Gastroesophageal sphincter (tissue), 4 donors: ENCODE results near the gene CORIN. TPM values are rescaled to one million over a fixed set of nuclear protein-coding genes. Genes with fewer than 3 reads are reported as not detected.
"Not testable (repeated sequence)": the region's sequence is repeated elsewhere in the genome, so short reads cannot be mapped to it uniquely, and the experiment has no call there.

Source experiments
- ATAC-seq: fragments of 150-250 bp; one replicate; pipeline ENCODE4 v1.9.1; 2016; ENCODE audit warnings: mild to moderate bottlenecking, moderate library complexity
- H3K27ac ChIP-seq, 4 donors: fragments of 200-600 bp; sonication (generic) in 3 of 4; 1 replicate in 3 of 4; 2 replicates in 1 of 4; pipeline ENCODE4 v1.5.1; 2016 to 2019
- H3K27me3 ChIP-seq: fragments of 200-600 bp; sonication (generic); one replicate; pipeline ENCODE4 v1.5.1; 2019
- H3K36me3 ChIP-seq, 2 donors: fragments of 200-600 bp; sonication (generic); one replicate each; pipeline ENCODE4 v1.5.1; 2019; ENCODE audit warnings: control low read depth in 1 of 2
- H3K4me1 ChIP-seq, 3 donors: fragments of 200-600 bp; sonication (generic); 1 replicate in 2 of 3; 2 replicates in 1 of 3; pipeline ENCODE4 v1.5.1; 2016 to 2019; ENCODE audit warnings: control low read depth in 2 of 3
- H3K4me3 ChIP-seq, 2 donors: fragments of 200-600 bp; sonication (generic); one replicate each; pipeline ENCODE4 v1.5.1; 2019; ENCODE audit warnings: mild to moderate bottlenecking in 1 of 2, moderate library complexity in 1 of 2
- H3K9me3 ChIP-seq, 3 donors: fragments of 200-600 bp; sonication (generic); one replicate each; pipeline ENCODE4 v1.5.1; 2017 to 2019; ENCODE audit warnings: control low read depth in 2 of 3
- EP300 ChIP-seq: sonication (generic); formaldehyde crosslinking; IDR thresholded peaks from one replicate; pipeline ENCODE4 v1.6.1; 2017; ENCODE audit warnings: antibody characterized with exemption, mild to moderate bottlenecking
- POLR2A ChIP-seq, 2 donors: fragments of 450-650 bp; IDR thresholded peaks; one replicate each; pipeline ENCODE4 v1.6.1; 2017; ENCODE audit warnings: antibody characterized with exemption in 2 of 2, mild to moderate bottlenecking in 2 of 2, moderate library complexity in 1 of 2
- POLR2AphosphoS5 ChIP-seq: sonication (generic); formaldehyde crosslinking; IDR thresholded peaks from one replicate; pipeline ENCODE4 v1.6.1; 2017; ENCODE audit warnings: antibody characterized with exemption
- whole genome bisulfite sequencing, 2 donors: methylation state at CpG; one replicate each; pipeline ENCODE4 v1.1.5; 2018; ENCODE audit warnings: low coverage in 1 of 2; 5-methylcytosine and 5-hydroxymethylcytosine counted together
- total RNA-seq, 4 donors: library from RNA; depleted of rRNA; stranded (reverse); fragments of >200 nt; gene quantifications; one replicate each; pipeline ENCODE4 v1.1.0, GENCODE V29; 2016
- TF ChIP-seq, protein P1 (sequence below), 4 experiments: fragments of 200-600 bp in 2 of 4; fragments of 450-650 bp in 2 of 4; sonication (generic) in 1 of 4; IDR thresholded peaks; one replicate each; pipeline ENCODE4 v1.5.1; 2017 to 2019; ENCODE audit warnings: antibody characterized with exemption in 4 of 4, mild to moderate bottlenecking in 2 of 4, moderate library complexity in 2 of 4

Gene CORIN
- total RNA-seq, 4 donors from 2014 or later, result 0.47 to 3.3 (median 2.2) TPM

DNA sequence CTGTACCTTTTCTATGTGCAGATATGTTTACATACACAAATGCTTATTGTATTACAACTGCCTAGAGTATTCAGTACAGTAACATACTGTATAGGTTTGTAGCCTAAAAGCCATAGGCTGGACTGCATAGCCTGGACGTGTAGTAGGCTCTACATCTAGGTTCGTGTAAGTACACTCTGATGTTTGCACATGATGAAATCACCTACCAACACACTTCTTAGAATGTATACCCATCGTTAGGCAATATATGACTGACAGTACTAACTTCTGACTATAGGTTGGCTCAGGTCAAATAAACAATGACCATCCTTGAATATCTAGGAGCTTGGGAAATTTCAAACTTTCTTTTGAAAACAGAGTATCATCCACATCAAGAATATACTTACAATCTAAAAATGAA, 139.0 kb downstream of the CORIN start:
- H3K9me3 ChIP-seq, result no peaks in the 10 kb centered on the region
- no peak for TF ChIP-seq POLR2A (IDR thresholded peaks at IDR 0.05)
- no peak for TF ChIP-seq EP300
- no peak for TF ChIP-seq POLR2AphosphoS5
- TF ChIP-seq, protein P1, sequence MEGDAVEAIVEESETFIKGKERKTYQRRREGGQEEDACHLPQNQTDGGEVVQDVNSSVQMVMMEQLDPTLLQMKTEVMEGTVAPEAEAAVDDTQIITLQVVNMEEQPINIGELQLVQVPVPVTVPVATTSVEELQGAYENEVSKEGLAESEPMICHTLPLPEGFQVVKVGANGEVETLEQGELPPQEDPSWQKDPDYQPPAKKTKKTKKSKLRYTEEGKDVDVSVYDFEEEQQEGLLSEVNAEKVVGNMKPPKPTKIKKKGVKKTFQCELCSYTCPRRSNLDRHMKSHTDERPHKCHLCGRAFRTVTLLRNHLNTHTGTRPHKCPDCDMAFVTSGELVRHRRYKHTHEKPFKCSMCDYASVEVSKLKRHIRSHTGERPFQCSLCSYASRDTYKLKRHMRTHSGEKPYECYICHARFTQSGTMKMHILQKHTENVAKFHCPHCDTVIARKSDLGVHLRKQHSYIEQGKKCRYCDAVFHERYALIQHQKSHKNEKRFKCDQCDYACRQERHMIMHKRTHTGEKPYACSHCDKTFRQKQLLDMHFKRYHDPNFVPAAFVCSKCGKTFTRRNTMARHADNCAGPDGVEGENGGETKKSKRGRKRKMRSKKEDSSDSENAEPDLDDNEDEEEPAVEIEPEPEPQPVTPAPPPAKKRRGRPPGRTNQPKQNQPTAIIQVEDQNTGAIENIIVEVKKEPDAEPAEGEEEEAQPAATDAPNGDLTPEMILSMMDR (IDR thresholded peaks at IDR 0.05), result no peak
- H3K27me3 ChIP-seq, result no peaks in the 10 kb centered on the region
- H3K4me3 ChIP-seq, result no peak overlapping the region
- no peak for ATAC-seq
- H3K27ac ChIP-seq, result no peak overlapping the region
- 79 to 87% methylated on average over 3 of the region's 3 CpGs for WGBS, 2 donors
- H3K36me3 ChIP-seq, result no peaks in the 10 kb centered on the region
- H3K4me1 ChIP-seq, result no peaks in the 10 kb centered on the region

DNA sequence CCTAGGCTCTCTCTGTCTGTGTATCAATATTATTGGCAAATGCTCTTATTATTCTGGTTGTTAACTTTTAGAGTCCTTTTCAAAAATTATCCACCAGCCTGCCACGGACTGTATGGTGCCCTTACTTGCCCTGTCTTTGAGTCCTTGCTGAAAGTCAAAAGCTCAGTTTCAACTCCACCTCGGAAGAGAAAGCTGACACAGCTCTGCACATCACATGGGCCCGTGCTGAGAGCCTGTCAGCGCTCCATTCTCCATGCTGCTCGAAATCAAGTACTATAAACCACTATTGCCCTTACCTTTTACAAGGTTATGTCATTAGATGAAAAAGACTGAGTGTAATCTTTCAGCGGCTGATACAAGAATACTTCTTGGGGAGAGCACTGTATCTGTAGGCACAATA, 141.0 kb downstream of the CORIN start:
- 67 to 85% methylated on average over 1 to 6 of the region's 6 CpGs for WGBS, 2 donors
- no peak overlapping the region for H3K27ac ChIP-seq
- H3K4me3 ChIP-seq, result no peak overlapping the region
- TF ChIP-seq POLR2AphosphoS5 (no peak), POLR2A (IDR thresholded peaks at IDR 0.05) (no peak), EP300 (no peak)
- TF ChIP-seq, protein P1 (IDR thresholded peaks at IDR 0.05), result no peak
- ATAC-seq, result no peak
- no peaks in the 10 kb centered on the region for H3K9me3 ChIP-seq
- no peaks in the 10 kb centered on the region for H3K4me1 ChIP-seq
- no peaks in the 10 kb centered on the region for H3K27me3 ChIP-seq
- H3K36me3 ChIP-seq, result no peaks in the 10 kb centered on the region

DNA sequence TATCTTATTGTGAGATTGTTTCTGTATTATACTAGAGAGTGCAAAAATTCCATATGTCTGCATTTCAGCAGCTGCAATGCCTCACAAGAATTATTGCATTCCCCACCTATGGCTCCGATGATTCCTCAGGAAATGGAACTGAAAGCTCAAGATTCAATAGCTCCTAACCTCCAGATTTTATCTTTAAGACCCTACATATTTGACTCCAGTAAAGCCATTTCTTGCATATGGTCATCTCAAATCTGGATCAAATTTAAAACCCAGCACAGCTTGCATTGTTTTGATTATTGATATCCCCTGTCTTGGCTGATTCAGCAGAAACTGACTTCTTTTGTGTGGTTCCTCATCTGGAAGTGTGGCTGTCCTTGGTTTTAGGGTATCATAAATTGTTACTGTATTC, 142.6 kb downstream of the CORIN start:
- Histone ChIP-seq H3K4me3 (no peak overlapping the region), H3K9me3 (no peaks in the 10 kb centered on the region), H3K36me3 (no peaks in the 10 kb centered on the region), H3K27ac (no peak overlapping the region), H3K27me3 (no peaks in the 10 kb centered on the region), H3K4me1 (no peaks in the 10 kb centered on the region)
- 80 to 82% methylated on average over 1 of the region's 1 CpG for WGBS, 2 donors
- no peak for ATAC-seq
- TF ChIP-seq EP300 (no peak), POLR2A (IDR thresholded peaks at IDR 0.05) (no peak), POLR2AphosphoS5 (no peak)
- TF ChIP-seq, protein P1 (IDR thresholded peaks at IDR 0.05), result no peak

DNA sequence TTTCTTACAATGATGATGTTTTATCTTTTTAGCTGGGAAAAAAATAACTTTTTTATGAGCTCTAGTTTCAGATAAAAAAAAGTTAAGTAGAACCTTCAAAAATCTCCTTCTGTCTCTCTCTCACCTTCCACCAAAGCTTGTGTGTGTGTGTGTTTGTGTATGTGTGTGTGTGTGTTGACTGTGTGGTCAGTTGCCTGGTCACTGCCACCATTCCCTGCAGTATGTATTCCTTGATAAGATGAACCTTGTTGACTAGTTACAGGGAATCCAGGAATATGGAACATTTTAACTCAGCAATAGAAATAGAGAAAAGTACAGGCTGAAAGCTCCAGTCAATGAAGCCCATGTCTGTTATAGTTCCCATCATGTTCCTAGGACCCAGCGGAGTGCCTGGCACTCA, 143.5 kb downstream of the CORIN start:
- no peak for ATAC-seq
- H3K27me3 ChIP-seq, result no peaks in the 10 kb centered on the region
- no peaks in the 10 kb centered on the region for H3K36me3 ChIP-seq
- no peak overlapping the region for H3K27ac ChIP-seq
- no peaks in the 10 kb centered on the region for H3K4me1 ChIP-seq
- TF ChIP-seq, protein P1 (IDR thresholded peaks at IDR 0.05), result no peak
- no peak for TF ChIP-seq EP300
- TF ChIP-seq POLR2AphosphoS5, result no peak
- TF ChIP-seq POLR2A (IDR thresholded peaks at IDR 0.05), result no peak
- 83 to 100% methylated on average over 1 of the region's 1 CpG for WGBS, 2 donors
- H3K9me3 ChIP-seq, result no peaks in the 10 kb centered on the region
- no peak overlapping the region for H3K4me3 ChIP-seq

DNA sequence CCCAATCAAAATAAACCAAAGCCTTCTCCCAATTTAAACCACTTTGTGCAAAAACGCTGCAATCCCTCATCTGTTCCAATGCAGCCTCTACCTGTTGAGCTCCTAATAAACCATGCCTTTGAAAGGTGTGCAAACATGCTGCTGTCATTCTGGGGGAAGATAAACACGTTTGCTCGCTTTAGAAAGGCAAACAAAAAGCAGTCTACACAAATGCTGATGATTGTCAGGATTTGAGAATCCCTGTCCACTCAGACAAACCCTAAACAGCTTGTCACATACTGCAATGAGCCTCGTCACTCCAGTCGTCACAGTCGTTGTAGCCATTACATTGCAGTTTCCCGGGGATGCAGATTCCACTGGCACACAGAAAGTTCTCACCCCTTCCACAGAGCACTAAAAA, 145.2 kb downstream of the CORIN start:
- 57 to 72% methylated on average over 7 of the region's 7 CpGs for WGBS, 2 donors
- Histone ChIP-seq H3K4me3 (no peak overlapping the region), H3K4me1 (no peaks in the 10 kb centered on the region), H3K36me3 (no peaks in the 10 kb centered on the region), H3K27ac (no peak overlapping the region), H3K27me3 (no peaks in the 10 kb centered on the region), H3K9me3 (no peaks in the 10 kb centered on the region)
- TF ChIP-seq POLR2A (IDR thresholded peaks at IDR 0.05) (no peak), POLR2AphosphoS5 (no peak), EP300 (no peak)
- TF ChIP-seq, protein P1 (IDR thresholded peaks at IDR 0.05), result no peak
- no peak for ATAC-seq

DNA sequence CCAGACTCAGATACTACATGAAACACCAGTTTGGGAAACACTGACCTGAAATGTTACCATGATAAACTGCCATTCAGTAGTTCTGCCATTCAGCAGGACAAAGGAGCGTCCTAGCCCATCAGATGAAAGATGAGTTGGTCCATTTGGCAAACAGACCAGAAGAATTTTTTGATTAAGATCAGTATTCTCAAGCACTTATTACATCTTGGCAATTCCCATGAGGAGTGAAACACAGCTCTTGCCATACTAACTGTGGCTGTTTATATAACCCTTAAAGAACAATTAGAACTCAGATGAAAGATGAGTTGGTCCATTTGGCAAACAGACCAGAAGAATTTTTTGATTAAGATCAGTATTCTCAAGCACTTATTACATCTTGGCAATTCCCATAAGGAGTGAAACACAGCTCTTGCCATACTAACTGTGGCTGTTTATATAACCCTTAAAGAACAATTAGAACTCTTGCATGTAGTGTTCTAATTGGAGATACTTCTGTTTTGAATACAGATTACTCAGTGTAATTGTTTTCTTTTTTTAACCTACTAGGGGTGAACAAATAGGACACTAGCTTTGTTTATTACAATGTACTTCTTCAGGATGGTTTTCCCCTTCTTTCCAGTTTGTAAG, 146.0 kb downstream of the CORIN start:
- 75 to 83% methylated on average over 1 of the region's 1 CpG for WGBS, 2 donors
- not testable (repeated sequence) for H3K4me1 ChIP-seq, H3K27ac ChIP-seq, H3K27me3 ChIP-seq, H3K9me3 ChIP-seq, H3K36me3 ChIP-seq, ATAC-seq, H3K4me3 ChIP-seq
